Measurements from ENCODE around the gene GLIS2. TPM values are rescaled to one million over a fixed set of nuclear protein-coding genes. Genes with fewer than 3 reads are reported as not detected.

Gene GLIS2
- total and polyA plus RNA-seq, 10 of the 15 experiments (the other 5 are each of a cell fraction or from before 2014, with no cell fraction given): 0.03 to 0.64 (median 0.18) TPM; not detected in 4

DNA sequence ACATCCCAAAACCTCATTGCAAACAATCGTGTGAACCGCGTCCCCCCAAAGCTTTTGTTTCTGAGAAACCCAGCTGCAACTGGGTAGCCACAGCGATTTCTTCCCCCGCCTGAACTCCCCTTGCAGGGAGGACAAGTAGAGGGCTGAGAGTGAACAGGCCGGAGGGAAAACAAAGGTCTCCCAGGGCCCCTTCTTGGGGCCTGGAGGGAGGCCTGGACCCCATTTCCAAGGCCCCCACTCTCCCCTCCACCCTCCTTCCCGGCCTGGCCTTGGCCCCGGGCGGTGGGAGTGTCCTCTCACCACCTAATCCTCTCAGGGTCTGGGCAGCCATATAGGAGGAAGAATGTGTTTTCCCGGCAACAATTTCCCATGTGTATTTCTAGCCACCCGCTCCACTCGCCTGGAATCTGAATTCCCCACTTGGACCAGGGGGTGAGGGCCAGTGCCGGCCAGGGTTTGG, 2.6 kb downstream of the GLIS2 start:
- BruUV-seq (replicated peaks): no TSS peak
- in situ Hi-C loops (cut with MboI) (no loop called here), intact Hi-C loops (cut with micrococcal nuclease; ENCODE audit: unreplicated experiment) (no loop called here)
- no peaks in the 10 kb centered on the region for H3K79me2 ChIP-seq (ENCODE audit: control insufficient read depth, insufficient read depth, low read length)
- 51% methylated on average over 12 of the region's 13 CpGs for WGBS (ENCODE audit: insufficient coverage, insufficient replicate concordance, low lambda C conversion rate, missing lambda C conversion rate)
- no peak overlapping the region for H3K9ac ChIP-seq (ENCODE audit: control insufficient read depth, insufficient read depth, low read length)
- FAIRE-seq: no peak
- no peak for DNase-seq (ENCODE audit: low read depth, low spot score)
- peaks cover 0 to 6% of the 10 kb centered on the region in 2 experiments; a peak in 1 of 4 replicates for H3K27me3 ChIP-seq (replicated peaks in 1 of 2; ENCODE audit: control insufficient read depth in 2 of 2, insufficient read depth in 2 of 2, low read length in 1 of 2)
- H3K4me3 ChIP-seq: no peak overlapping the region
- H2AFZ ChIP-seq (ENCODE audit: control insufficient read depth, low read depth, low read length): no peak overlapping the region
- H3K4me1 ChIP-seq (ENCODE audit: control insufficient read depth, insufficient read depth, low read length): peaks cover 11% of the 10 kb centered on the region
- H4K20me1 ChIP-seq (ENCODE audit: control insufficient read depth, insufficient read depth): no peaks in the 10 kb centered on the region
- ChIA-PET POLR2A (interaction anchor here (3.9 kb wide), 1 partner anchor 11 kb away, joined by 17 read pairs; no protein-coding TSS in a partner anchor), RAD21 (ENCODE audit: unreplicated experiment) (interaction anchor here (1.0 kb wide), 1 partner anchor 12 kb away, joined by 4 read pairs; no protein-coding TSS in a partner anchor), SMC1A (ENCODE audit: uncharacterized antibody, unreplicated experiment) (no interaction called here), CTCF (interaction anchor here (0.9 to 2.6 kb wide), 4 partner anchors 8 to 12 kb away, joined by 3 to 12 read pairs (median 5); no protein-coding TSS in a partner anchor)
- no peaks in the 10 kb centered on the region for H3K9me3 ChIP-seq (replicated peaks; ENCODE audit: control insufficient read depth, insufficient read depth, low read length)
- no peak overlapping the region for H3K4me2 ChIP-seq (ENCODE audit: control insufficient read depth, insufficient read depth)
- no peak for ATAC-seq
- H3K36me3 ChIP-seq (ENCODE audit: control insufficient read depth in 2 of 2, insufficient read depth in 2 of 2, low read length in 1 of 2): no peaks in the 10 kb centered on the region
- no peak overlapping the region for H3K27ac ChIP-seq (ENCODE audit: control insufficient read depth, insufficient read depth)
- TF ChIP-seq MYB (IDR thresholded peaks at IDR 0.05; ENCODE audit: borderline replicate concordance, low read depth, low read length): no peak
- TF ChIP-seq SREBF1 (IDR thresholded peaks at IDR 0.05; ENCODE audit: low read length): no peak

DNA sequence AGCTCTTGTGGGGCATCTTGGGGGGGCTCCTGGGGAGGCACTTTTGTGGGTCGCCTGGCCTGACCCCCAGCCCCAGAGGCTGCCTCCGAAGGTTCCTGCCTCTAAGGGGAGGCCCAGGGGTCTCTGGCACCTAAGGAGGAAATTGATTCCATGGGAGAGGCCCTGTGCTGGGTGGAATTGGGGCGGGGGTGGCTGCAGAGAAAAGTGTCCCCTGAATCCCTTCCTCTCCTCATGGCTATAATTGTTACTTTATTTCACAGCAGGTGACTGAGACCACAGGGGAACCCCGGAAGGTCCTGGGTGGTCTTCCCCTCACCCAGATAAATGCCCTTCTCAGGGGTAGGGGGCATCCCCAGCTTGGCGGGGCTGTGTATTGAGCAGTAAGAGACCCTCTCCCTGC, 3.1 kb downstream of the GLIS2 start:
- FAIRE-seq (no peak), DNase-seq (ENCODE audit: low read depth, low spot score) (no peak), ATAC-seq (no peak)
- peaks cover 8% of the 10 kb centered on the region for H3K4me1 ChIP-seq (ENCODE audit: control insufficient read depth, insufficient read depth, low read length)
- WGBS (ENCODE audit: insufficient coverage, insufficient replicate concordance, low lambda C conversion rate, missing lambda C conversion rate): 35% methylated on average over 5 of the region's 5 CpGs
- H2AFZ ChIP-seq (ENCODE audit: control insufficient read depth, low read depth, low read length): no peak overlapping the region
- peaks cover 0 to 6% of the 10 kb centered on the region in 2 experiments; a peak in 1 of 4 replicates for H3K27me3 ChIP-seq (replicated peaks in 1 of 2; ENCODE audit: control insufficient read depth in 2 of 2, insufficient read depth in 2 of 2, low read length in 1 of 2)
- H4K20me1 ChIP-seq (ENCODE audit: control insufficient read depth, insufficient read depth): no peaks in the 10 kb centered on the region
- RAD21 ChIA-PET (ENCODE audit: unreplicated experiment): interaction anchor here (1.0 kb wide), 1 partner anchor 11 kb away, joined by 4 read pairs; no protein-coding TSS in a partner anchor
- H3K79me2 ChIP-seq (ENCODE audit: control insufficient read depth, insufficient read depth, low read length): no peaks in the 10 kb centered on the region
- in situ Hi-C loops (cut with MboI): no loop called here
- no peak overlapping the region for H3K4me2 ChIP-seq (ENCODE audit: control insufficient read depth, insufficient read depth)
- no peak overlapping the region for H3K4me3 ChIP-seq
- POLR2A ChIA-PET: interaction anchor here (3.9 kb wide), 1 partner anchor 12 kb away, joined by 17 read pairs; no protein-coding TSS in a partner anchor
- H3K9ac ChIP-seq (ENCODE audit: control insufficient read depth, insufficient read depth, low read length): no peak overlapping the region
- no TSS peak for BruUV-seq (replicated peaks)
- H3K36me3 ChIP-seq (ENCODE audit: control insufficient read depth in 2 of 2, insufficient read depth in 2 of 2, low read length in 1 of 2): no peaks in the 10 kb centered on the region
- no peak for TF ChIP-seq RAD51 (IDR thresholded peaks at IDR 0.05)
- H3K27ac ChIP-seq (ENCODE audit: control insufficient read depth, insufficient read depth): no peak overlapping the region
- SMC1A ChIA-PET (ENCODE audit: uncharacterized antibody, unreplicated experiment): no interaction called here
- H3K9me3 ChIP-seq (replicated peaks; ENCODE audit: control insufficient read depth, insufficient read depth, low read length): no peaks in the 10 kb centered on the region
- intact Hi-C loops (cut with micrococcal nuclease; ENCODE audit: unreplicated experiment): no loop called here
- CTCF ChIA-PET: interaction anchor here (2.6 kb wide), 1 partner anchor 9 kb away, joined by 12 read pairs; no protein-coding TSS in a partner anchor
